Peyer's patch (tissue), 4 donors: ENCODE measurements around the gene TANGO6. TPM values are rescaled to one million over a fixed set of nuclear protein-coding genes. Genes with fewer than 3 reads are reported as not detected.
"Not testable (repeated sequence)": the region's sequence is repeated elsewhere in the genome, so short reads cannot be mapped to it uniquely, and the experiment has no call there.

Experiments used
- DNase-seq, 3 donors: peaks; one replicate each; pipeline ENCODE4 v3.0.0-alpha.2; 2017 to 2019
- H3K27ac ChIP-seq, 4 donors: fragments of 200-600 bp; sonication (generic); one replicate each; pipeline ENCODE4 v1.5.1; 2016 to 2019
- H3K27me3 ChIP-seq, 2 donors: fragments of 200-600 bp; sonication (generic); one replicate each; pipeline ENCODE4 v1.5.1; 2019
- H3K36me3 ChIP-seq, 3 donors: fragments of 200-600 bp; sonication (generic); one replicate each; pipeline ENCODE4 v1.5.1; 2016 to 2019
- H3K4me1 ChIP-seq, 4 donors: fragments of 200-600 bp; sonication (generic); one replicate each; pipeline ENCODE4 v1.5.1; 2016 to 2019
- H3K4me3 ChIP-seq, 4 donors: fragments of 200-600 bp; sonication (generic); 1 replicate in 3 of 4; 2 replicates in 1 of 4; pipeline ENCODE4 v1.5.1; 2016 to 2019; ENCODE audit warnings: mild to moderate bottlenecking in 1 of 4
- H3K9me3 ChIP-seq, 4 donors: fragments of 200-600 bp; sonication (generic); one replicate each; pipeline ENCODE4 v1.5.1; 2016 to 2019; ENCODE audit warnings: mild to moderate bottlenecking in 1 of 4
- CTCF ChIP-seq, 6 experiments: fragments of 450-650 bp in 4 of 6; fragments of 200-600 bp in 2 of 6; sonication (generic) in 1 of 6; IDR thresholded peaks; one replicate each; pipeline ENCODE4 v1.5.1; 2017 to 2019; ENCODE audit warnings: antibody characterized with exemption in 6 of 6, mild to moderate bottlenecking in 3 of 6, moderate library complexity in 1 of 6
- POLR2A ChIP-seq, 2 donors: fragments of 450-650 bp; IDR thresholded peaks; one replicate each; pipeline ENCODE4 v1.5.1; 2017; ENCODE audit warnings: antibody characterized with exemption in 2 of 2, mild to moderate bottlenecking in 2 of 2, moderate library complexity in 2 of 2
- total RNA-seq, 4 donors: library from RNA; depleted of rRNA; stranded (reverse); fragments of >200 nt; gene quantifications; one replicate each; pipeline ENCODE4 v1.1.0, GENCODE V29; 2016

The TANGO6 gene
- total RNA-seq, 4 donors from 2014 or later, result 9.2 to 44.6 (median 13.0) TPM

- Histone ChIP-seq H3K27me3 (no peaks in the 10 kb centered on the region), H3K9me3 (no peaks in the 10 kb centered on the region), H3K36me3 (no peaks in the 10 kb centered on the region), H3K4me1 (no peaks in the 10 kb centered on the region), H3K4me3 (no peak overlapping the region), H3K27ac (no peak overlapping the region)
- DNase-seq, result no peak
- no peak for TF ChIP-seq CTCF (IDR thresholded peaks at IDR 0.05)
- no peak for TF ChIP-seq POLR2A (IDR thresholded peaks at IDR 0.05)
Measured at GRCh38 chr16:69056421-69056820, 213.1 kb downstream of the TANGO6 start.

- Histone ChIP-seq H3K27me3 (no peaks in the 10 kb centered on the region), H3K36me3 (no peaks in the 10 kb centered on the region), H3K27ac (peak overlapping the region in 1 of 4 donors; percentile 19), H3K9me3 (no peaks in the 10 kb centered on the region), H3K4me1 (no peaks in the 10 kb centered on the region), H3K4me3 (no peak overlapping the region)
- TF ChIP-seq CTCF (IDR thresholded peaks at IDR 0.05) (no peak), POLR2A (IDR thresholded peaks at IDR 0.05) (no peak)
- DNase-seq, result no peak
Measured at GRCh38 chr16:69057400-69058378, 214.4 kb downstream of the TANGO6 start.

GRCh38 chr16:69063491-69063890 lies 220.2 kb downstream of the TANGO6 start:
- H3K9me3 ChIP-seq, H3K27ac ChIP-seq, DNase-seq, H3K4me3 ChIP-seq, H3K4me1 ChIP-seq, H3K36me3 ChIP-seq, H3K27me3 ChIP-seq: not testable (repeated sequence)

- Histone ChIP-seq H3K4me1 (no peaks in the 10 kb centered on the region), H3K27ac (no peak overlapping the region), H3K4me3 (no peak overlapping the region), H3K9me3 (no peaks in the 10 kb centered on the region), H3K36me3 (no peaks in the 10 kb centered on the region), H3K27me3 (no peaks in the 10 kb centered on the region)
- DNase-seq, result no peak
- TF ChIP-seq POLR2A (IDR thresholded peaks at IDR 0.05) (no peak), CTCF (IDR thresholded peaks at IDR 0.05) (no peak)
Measured at GRCh38 chr16:69064124-69064763, 220.9 kb downstream of the TANGO6 start.

GRCh38 chr16:69064764-69065313 lies 221.5 kb downstream of the TANGO6 start:
- Histone ChIP-seq H3K4me3 (no peak overlapping the region), H3K27me3 (no peaks in the 10 kb centered on the region), H3K9me3 (no peaks in the 10 kb centered on the region), H3K4me1 (no peaks in the 10 kb centered on the region), H3K36me3 (no peaks in the 10 kb centered on the region), H3K27ac (no peak overlapping the region)
- TF ChIP-seq POLR2A (IDR thresholded peaks at IDR 0.05) (no peak), CTCF (IDR thresholded peaks at IDR 0.05) (no peak)
- DNase-seq, result no peak

- TF ChIP-seq CTCF (IDR thresholded peaks at IDR 0.05), result no peak
- no peaks in the 10 kb centered on the region for H3K27me3 ChIP-seq
- no peaks in the 10 kb centered on the region for H3K36me3 ChIP-seq
- H3K4me1 ChIP-seq, result peaks cover 0 to 5% (median 0%) of the 10 kb centered on the region in 4 donors
- H3K9me3 ChIP-seq, result no peaks in the 10 kb centered on the region
- no peak overlapping the region for H3K4me3 ChIP-seq
- no peak overlapping the region for H3K27ac ChIP-seq
- no peak for DNase-seq
Measured at GRCh38 chr16:69069504-69069903, 226.2 kb downstream of the TANGO6 start.
